HepG2 (cell line): Measurements from ENCODE around the gene SLC7A6OS. TPM values are rescaled to one million over a fixed set of nuclear protein-coding genes. Genes with fewer than 3 reads are reported as not detected.
A peak's percentile ranks its signal among the peaks of the same experiment; 100 is the strongest.

Source experiments
- BRCA1 ChIP-seq: sonication (generic); formaldehyde crosslinking; IDR thresholded peaks from 2 replicates; pipeline ENCODE4 v1.4.0; 2020; ENCODE audit warnings: missing genetic modification reagents
- CREM ChIP-seq, 2 experiments: sonication (generic) in 1 of 2; formaldehyde crosslinking in 1 of 2; IDR thresholded peaks; 2 replicates each; pipeline versions ENCODE4 v1.4.0 to v1.6.1; 2016 to 2020; ENCODE audit warnings: antibody characterized with exemption in 1 of 2, mild to moderate bottlenecking in 1 of 2, missing genetic modification reagents in 1 of 2
- GZF1 ChIP-seq: sonication (generic); formaldehyde crosslinking; IDR thresholded peaks from 2 replicates; pipeline ENCODE4 v1.5.1; 2020; ENCODE audit warnings: mild to moderate bottlenecking, missing genetic modification reagents
- HOXD1 ChIP-seq: sonication (generic); formaldehyde crosslinking; IDR thresholded peaks from 2 replicates; pipeline ENCODE4 v1.5.0; 2020; ENCODE audit warnings: missing genetic modification reagents
- JUND ChIP-seq: sonication (generic); formaldehyde crosslinking; IDR thresholded peaks from 2 replicates; pipeline ENCODE4 v1.8.0; 2022; ENCODE audit warnings: mild to moderate bottlenecking, missing genetic modification reagents
- SETDB1 ChIP-seq: sonication (generic); formaldehyde crosslinking; IDR thresholded peaks from 2 replicates; pipeline ENCODE4 v1.5.1; 2020; ENCODE audit warnings: missing genetic modification reagents, mild to moderate bottlenecking, borderline replicate concordance
- TBX2 ChIP-seq: sonication (generic); formaldehyde crosslinking; IDR thresholded peaks from 2 replicates; pipeline ENCODE4 v1.5.0; 2020; ENCODE audit warnings: missing genetic modification reagents, mild to moderate bottlenecking, borderline replicate concordance
- ZFP37 ChIP-seq: sonication (generic); formaldehyde crosslinking; IDR thresholded peaks from 2 replicates; pipeline ENCODE4 v1.4.0; 2020; ENCODE audit warnings: missing genetic modification reagents, borderline replicate concordance
- ZNF430 ChIP-seq: sonication (generic); formaldehyde crosslinking; IDR thresholded peaks from 2 replicates; pipeline ENCODE4 v1.9.0; 2021; ENCODE audit warnings: mild to moderate bottlenecking, missing genetic modification reagents
- ZNF552 ChIP-seq: sonication (generic); formaldehyde crosslinking; IDR thresholded peaks from 2 replicates; pipeline ENCODE4 v1.9.0; 2022; ENCODE audit warnings: missing genetic modification reagents, mild to moderate bottlenecking, borderline replicate concordance
- polyA plus RNA-seq, 8 experiments: library from polyadenylated mRNA; depleted of rRNA in 3 of 8; stranded (reverse) in 7 of 8; unstranded in 1 of 8; fragments of >200 nt; fragmentation: Illumina TruSeq in 4 of 8; extraction: Trizol in 4 of 8; gene quantifications; 2 replicates each; pipeline versions ENCODE4 v1.2.1 to v1.2.3, GENCODE V29; 2011 to 2016; ENCODE audit warnings: low read depth in 4 of 8, missing spikeins in 1 of 8, mixed read lengths in 1 of 8; ENCODE audit not compliant: insufficient read depth in 1 of 8
- total RNA-seq, 5 experiments: library from RNA; depleted of rRNA; stranded (reverse); fragments of >200 nt; fragmentation: Illumina TruSeq; extraction: Trizol; gene quantifications; 2 replicates each; pipeline ENCODE4 v1.2.3, GENCODE V29; 2016; ENCODE audit warnings: low read depth in 1 of 5
- TF ChIP-seq, protein P1 (sequence below): IDR thresholded peaks from 2 replicates; pipeline ENCODE4 v1.6.1; 2012; ENCODE audit warnings: low read length, improper control_type of control experiment
- TF ChIP-seq, protein P2 (sequence below): sonication (generic); formaldehyde crosslinking; IDR thresholded peaks from 2 replicates; pipeline ENCODE4 v1.4.0; 2020; ENCODE audit warnings: missing genetic modification reagents
- TF ChIP-seq, protein P3 (sequence below): sonication (generic); formaldehyde crosslinking; IDR thresholded peaks from one replicate; pipeline ENCODE4 v1.5.1; 2020; ENCODE audit warnings: mild to moderate bottlenecking, missing genetic modification reagents; ENCODE audit errors: not compliant biosample characterization

Gene SLC7A6OS
- total and polyA plus RNA-seq, 2 of the 13 experiments (the other 11 are each of a cell fraction or from before 2014, with no cell fraction given): 11.2 to 21.5 TPM

DNA sequence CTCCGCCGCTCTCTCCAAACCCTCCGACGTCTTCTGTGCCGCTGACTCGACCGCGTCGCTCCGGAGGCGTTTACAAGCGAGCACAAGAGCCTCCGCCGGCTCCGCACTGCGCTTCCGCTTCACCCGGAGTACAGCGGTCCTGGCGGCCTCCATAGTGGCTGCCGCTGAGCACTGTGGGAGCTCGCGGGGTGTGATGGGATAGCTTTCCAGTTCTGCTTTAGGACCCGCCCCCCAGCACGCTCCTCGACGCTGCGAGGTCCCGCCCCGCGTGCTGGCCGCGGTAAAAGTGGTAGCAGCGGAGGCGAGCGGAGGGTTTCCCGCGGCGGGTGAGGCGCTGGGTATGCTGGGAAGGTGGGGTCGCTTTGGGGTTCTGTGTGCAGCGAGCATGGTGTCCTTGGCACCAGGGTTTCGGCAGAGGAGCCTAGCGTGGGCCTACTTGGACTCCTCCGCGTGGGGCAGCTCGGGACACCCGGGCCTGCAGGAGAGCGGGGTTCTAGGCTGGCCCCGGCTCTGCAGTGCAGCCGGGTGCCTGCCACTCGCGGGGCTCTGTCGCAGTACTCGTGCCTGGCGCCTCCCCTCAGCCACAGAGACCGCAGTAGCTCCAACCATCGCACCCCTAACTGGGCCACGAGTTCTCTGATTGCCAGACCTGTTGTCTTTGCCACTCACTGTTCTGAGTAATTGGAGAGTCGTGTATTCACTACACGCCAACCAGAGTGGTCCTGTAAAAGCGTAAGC is at the start of gene SLC7A6OS, which contains the start of gene PRMT7 (continued):
- TF ChIP-seq ZNF430 (CRISPR knock-in tag) (peak; percentile 100), ZNF552 (CRISPR knock-in tag) (peak; percentile 100), HOXD1 (CRISPR knock-in tag) (peak; percentile 98), JUND (CRISPR knock-in tag) (peak; percentile 75), BRCA1 (CRISPR knock-in tag) (peak; percentile 99), ZFP37 (peak; percentile 100), GZF1 (peak; percentile 95), SETDB1 (CRISPR knock-in tag) (peak; percentile 97), TBX2 (CRISPR knock-in tag) (peak; percentile 99), CREM (IDR thresholded peaks at IDR 0.05) (peak; percentile 68), CREM (CRISPR knock-in tag; IDR thresholded peaks at IDR 0.05) (no peak)
- TF ChIP-seq, protein P1, sequence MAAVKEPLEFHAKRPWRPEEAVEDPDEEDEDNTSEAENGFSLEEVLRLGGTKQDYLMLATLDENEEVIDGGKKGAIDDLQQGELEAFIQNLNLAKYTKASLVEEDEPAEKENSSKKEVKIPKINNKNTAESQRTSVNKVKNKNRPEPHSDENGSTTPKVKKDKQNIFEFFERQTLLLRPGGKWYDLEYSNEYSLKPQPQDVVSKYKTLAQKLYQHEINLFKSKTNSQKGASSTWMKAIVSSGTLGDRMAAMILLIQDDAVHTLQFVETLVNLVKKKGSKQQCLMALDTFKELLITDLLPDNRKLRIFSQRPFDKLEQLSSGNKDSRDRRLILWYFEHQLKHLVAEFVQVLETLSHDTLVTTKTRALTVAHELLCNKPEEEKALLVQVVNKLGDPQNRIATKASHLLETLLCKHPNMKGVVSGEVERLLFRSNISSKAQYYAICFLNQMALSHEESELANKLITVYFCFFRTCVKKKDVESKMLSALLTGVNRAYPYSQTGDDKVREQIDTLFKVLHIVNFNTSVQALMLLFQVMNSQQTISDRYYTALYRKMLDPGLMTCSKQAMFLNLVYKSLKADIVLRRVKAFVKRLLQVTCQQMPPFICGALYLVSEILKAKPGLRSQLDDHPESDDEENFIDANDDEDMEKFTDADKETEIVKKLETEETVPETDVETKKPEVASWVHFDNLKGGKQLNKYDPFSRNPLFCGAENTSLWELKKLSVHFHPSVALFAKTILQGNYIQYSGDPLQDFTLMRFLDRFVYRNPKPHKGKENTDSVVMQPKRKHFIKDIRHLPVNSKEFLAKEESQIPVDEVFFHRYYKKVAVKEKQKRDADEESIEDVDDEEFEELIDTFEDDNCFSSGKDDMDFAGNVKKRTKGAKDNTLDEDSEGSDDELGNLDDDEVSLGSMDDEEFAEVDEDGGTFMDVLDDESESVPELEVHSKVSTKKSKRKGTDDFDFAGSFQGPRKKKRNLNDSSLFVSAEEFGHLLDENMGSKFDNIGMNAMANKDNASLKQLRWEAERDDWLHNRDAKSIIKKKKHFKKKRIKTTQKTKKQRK: no peak
- TF ChIP-seq, protein P2, sequence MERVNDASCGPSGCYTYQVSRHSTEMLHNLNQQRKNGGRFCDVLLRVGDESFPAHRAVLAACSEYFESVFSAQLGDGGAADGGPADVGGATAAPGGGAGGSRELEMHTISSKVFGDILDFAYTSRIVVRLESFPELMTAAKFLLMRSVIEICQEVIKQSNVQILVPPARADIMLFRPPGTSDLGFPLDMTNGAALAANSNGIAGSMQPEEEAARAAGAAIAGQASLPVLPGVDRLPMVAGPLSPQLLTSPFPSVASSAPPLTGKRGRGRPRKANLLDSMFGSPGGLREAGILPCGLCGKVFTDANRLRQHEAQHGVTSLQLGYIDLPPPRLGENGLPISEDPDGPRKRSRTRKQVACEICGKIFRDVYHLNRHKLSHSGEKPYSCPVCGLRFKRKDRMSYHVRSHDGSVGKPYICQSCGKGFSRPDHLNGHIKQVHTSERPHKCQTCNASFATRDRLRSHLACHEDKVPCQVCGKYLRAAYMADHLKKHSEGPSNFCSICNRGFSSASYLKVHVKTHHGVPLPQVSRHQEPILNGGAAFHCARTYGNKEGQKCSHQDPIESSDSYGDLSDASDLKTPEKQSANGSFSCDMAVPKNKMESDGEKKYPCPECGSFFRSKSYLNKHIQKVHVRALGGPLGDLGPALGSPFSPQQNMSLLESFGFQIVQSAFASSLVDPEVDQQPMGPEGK (CRISPR knock-in tag): peak; percentile 82
- TF ChIP-seq, protein P3, sequence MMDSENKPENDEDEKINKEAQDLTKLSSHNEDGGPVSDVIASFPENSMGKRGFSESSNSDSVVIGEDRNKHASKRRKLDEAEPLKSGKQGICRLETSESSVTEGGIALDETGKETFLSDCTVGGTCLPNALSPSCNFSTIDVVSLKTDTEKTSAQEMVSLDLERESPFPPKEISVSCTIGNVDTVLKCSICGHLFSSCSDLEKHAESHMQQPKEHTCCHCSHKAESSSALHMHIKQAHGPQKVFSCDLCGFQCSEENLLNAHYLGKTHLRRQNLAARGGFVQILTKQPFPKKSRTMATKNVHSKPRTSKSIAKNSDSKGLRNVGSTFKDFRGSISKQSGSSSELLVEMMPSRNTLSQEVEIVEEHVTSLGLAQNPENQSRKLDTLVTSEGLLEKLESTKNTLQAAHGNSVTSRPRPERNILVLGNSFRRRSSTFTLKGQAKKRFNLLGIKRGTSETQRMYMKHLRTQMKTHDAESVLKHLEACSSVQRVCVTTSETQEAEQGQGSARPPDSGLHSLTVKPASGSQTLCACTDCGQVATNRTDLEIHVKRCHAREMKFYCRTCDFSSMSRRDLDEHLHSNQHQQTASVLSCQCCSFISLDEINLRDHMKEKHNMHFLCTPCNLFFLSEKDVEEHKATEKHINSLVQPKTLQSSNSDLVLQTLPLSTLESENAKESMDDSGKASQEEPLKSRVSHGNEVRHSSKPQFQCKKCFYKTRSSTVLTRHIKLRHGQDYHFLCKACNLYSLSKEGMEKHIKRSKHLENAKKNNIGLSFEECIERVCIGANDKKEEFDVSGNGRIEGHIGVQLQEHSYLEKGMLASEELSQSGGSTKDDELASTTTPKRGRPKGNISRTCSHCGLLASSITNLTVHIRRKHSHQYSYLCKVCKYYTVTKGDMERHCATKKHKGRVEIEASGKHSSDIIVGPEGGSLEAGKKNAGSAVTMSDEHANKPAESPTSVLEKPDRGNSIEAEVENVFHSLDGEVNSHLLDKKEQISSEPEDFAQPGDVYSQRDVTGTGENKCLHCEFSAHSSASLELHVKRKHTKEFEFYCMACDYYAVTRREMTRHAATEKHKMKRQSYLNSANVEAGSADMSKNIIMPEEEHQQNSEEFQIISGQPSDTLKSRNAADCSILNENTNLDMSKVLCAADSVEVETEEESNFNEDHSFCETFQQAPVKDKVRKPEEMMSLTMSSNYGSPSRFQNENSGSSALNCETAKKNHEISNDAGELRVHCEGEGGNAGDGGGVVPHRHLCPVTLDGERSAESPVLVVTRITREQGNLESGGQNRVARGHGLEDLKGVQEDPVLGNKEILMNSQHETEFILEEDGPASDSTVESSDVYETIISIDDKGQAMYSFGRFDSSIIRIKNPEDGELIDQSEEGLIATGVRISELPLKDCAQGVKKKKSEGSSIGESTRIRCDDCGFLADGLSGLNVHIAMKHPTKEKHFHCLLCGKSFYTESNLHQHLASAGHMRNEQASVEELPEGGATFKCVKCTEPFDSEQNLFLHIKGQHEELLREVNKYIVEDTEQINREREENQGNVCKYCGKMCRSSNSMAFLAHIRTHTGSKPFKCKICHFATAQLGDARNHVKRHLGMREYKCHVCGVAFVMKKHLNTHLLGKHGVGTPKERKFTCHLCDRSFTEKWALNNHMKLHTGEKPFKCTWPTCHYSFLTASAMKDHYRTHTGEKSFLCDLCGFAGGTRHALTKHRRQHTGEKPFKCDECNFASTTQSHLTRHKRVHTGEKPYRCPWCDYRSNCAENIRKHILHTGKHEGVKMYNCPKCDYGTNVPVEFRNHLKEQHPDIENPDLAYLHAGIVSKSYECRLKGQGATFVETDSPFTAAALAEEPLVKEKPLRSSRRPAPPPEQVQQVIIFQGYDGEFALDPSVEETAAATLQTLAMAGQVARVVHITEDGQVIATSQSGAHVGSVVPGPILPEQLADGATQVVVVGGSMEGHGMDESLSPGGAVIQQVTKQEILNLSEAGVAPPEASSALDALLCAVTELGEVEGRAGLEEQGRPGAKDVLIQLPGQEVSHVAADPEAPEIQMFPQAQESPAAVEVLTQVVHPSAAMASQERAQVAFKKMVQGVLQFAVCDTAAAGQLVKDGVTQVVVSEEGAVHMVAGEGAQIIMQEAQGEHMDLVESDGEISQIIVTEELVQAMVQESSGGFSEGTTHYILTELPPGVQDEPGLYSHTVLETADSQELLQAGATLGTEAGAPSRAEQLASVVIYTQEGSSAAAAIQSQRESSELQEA (CRISPR knock-in tag): peak; percentile 99
